Stimulated activated CD4-positive, alpha-beta T cell treated with anti-CD3 and anti-CD28 coated beads, Interleukin-2, amount 100 ng/mL, for 48 hours (primary cell): Measurements from ENCODE around the gene SF3B1.
"Not testable (repeated sequence)": the region's sequence is repeated elsewhere in the genome, so short reads cannot be mapped to it uniquely, and the experiment has no call there.

Source experiments
- DNase-seq, 2 donors: peaks; one replicate each; pipeline ENCODE4 v3.0.0-alpha.2; 2020

Gene SF3B1

DNA sequence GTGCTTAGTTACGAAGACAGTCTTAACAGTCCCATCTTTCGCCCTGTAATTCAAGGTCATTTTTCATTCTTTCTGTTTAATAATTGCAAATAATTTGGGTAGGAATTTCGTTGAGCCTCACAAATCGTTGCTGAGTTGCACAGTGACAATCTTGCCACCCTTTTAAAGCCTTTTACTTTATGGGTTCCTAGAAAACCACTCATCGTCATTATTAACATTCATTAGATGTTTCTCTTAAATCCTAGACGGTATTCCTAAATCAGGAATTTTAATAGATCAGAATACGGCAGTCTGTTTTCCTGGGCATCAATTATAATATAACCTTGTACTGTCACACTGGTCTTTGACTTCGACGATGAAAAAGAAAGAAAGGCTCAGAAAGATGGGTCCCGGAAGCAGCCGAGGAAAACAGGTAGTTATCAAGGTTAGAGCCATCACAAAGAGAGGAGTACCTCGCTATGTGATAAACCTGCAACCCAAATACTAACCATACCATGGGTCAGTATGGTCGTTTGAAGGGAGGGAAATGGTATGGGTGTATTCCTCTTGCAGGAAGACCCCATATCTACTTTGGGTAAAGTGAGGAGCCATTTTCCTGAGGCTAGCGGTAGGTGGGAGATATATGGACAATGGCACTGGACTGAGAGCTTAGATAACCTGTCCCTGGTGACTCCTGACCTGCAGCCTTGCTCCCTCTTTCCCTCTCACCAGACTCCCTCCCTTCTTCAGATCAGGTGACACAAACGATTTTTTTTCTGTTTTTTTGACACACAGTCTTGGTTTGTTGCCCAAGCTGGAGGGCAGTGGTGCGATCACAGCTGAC, 981 bp upstream of the SF3B1 start:
- no peak for DNase-seq

DNA sequence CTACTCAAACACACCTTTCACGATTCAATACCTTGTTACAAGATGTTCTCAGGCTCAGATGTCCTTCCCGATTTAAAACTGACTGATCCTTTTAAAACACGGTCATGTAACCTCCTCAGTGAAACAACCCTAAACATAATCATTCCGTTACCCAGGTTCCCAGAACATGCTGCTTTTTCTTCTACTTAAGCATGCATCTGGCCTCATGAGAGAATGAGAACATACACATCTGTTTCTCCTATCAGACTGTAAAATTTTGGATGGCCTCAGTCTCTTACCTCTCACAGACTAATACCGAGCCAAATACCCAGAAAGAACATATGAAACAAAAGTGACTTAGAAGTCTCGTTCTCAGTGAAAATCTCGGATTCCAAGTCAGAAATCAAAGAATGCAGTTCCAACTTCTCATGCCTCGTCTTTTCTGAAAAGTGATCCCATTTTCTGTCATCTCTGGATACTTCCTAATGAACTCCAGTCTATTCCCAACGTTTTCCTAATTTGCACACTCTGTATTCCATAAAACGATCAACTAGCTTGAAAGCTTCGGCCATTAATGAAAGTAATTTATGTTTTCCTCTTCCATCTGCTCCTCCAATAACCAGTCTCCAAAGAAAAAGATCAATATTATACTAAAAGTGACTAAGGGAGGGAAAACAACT, 919 bp downstream of the SF3B1 start:
- DNase-seq: no peak

DNA sequence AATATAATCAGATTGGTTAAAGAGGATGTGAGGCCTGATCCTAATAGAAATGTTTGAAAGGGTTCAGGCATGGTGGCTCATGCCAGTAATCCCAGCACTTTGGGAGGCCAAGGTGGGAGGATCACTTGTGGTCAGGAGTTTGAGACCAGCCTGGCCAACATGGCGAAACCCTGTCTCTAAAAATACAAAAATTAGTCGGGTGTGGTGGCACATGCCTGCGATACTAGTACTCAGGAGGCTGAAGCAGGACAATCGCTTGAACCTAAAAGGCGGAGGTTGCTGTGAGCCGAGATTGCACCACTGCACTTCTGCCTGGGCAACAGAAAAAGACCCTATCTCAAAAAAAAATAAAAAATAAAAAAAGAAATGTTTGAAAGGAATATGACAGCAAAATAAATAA, 2.3 kb downstream of the SF3B1 start:
- not testable (repeated sequence) for DNase-seq

DNA sequence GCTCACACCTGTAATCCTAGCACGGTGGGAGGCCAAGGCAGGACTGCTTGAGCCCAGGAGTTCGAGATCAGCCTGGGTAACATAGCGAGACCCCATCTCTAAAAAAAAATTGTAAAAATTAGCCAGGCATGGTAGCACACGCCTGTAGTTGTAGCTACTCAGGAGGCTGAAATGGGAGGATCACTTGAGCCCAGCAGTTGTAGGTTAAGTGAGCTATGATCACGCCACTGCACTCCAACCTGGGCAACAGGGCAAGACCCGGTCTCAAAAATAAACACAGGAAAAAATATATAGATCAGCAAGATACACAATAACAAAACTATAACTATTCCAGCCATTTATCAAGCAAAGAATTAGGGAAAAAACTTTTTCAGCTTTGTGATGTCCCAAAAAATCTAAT, 3.0 kb downstream of the SF3B1 start:
- no peak for DNase-seq

DNA sequence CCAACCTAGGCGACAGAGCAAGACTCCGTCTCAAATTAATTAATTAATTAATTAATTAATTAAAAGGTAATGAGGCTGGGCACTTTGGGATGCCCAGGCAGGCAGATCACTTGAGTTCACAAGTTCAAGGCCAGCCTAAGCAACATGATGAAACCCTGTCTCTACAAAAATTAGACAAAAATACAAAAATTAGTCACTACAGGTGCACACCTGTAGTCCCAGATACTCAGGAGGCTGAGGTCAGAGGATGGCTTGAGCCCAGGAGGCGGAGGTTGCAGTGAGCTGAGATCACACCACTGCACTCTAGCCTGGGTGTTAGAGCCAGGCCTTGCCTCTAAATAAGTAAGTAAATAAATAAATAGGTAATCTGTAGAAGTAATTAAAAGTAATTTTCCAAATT, 6.8 kb downstream of the SF3B1 start:
- DNase-seq: no peak

DNA sequence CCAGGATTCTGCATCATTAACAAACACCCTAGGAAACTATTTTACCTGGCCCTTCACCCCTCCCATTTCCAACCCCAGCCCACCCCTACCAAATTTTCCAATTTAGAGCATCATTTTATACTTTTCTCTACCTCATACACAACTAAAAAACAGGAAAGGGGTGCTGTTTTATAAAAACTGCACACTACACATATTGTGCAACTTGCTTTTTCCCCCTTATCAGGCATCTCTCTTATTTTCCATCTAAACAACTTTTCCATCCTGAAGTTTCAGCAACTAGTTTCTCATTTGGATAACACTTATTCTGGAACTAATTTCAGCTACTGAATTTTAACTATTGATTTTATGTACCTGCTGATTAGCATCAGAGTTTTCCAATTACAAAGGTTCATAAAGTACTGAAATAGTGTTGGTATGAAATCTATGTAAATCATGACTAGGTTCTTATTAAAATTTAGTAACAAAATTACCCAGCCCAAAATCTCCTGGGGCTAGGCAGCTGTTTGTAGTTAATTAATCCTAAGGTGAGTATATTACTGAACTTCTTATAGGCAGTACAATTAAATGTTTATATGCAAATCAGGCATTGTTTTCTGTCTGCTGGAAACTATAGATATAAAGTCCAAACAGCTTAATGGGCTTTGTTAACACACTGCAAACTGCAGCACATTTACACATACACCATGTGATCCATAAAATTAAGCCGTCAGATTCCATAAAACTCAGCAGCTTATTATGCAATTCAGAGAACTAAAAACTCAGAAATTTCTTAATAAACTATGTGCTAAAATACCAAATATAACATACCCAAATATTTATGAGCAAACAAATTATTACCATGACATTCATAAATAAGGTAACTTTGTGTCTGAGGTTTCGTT, 7.9 kb downstream of the SF3B1 start:
- DNase-seq: no peak

DNA sequence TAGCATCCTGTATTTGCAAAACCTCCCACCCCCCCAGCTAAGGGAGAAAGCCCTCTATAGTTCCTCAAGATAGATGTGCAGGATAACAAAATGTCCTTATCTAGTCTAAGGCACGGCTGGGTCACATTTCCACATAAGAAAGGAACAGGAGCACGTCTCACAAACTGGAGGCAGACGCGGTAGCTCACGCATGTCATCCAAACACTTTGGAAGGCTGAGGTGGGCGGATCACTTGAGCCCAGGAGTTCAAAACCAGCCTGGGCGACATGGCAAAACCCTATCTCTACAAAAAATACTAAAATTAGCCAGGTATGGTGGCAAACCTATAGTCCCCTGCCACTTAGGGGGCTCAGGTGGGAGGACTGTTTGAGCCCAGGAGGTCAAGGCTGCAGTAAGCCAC, 9.3 kb downstream of the SF3B1 start:
- DNase-seq: no peak

DNA sequence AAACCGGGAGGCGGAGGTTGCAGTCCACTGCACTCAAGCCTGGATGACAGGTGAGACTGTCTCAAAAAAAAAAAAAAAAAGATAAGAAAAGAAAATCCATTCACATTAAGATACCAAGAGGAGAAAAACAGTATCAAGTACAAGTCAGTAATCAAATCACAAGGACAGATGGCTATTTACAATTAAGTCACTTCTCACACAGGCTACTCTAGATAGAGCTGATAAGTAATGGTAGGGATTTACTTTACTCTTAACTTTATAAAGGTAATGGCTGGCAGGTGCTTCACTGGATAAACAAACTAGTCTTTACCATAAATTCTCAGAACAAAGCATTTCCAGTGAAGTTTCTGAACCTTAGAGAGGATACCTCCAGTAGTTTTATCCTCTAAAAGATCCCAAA, 11.5 kb downstream of the SF3B1 start:
- no peak for DNase-seq

DNA sequence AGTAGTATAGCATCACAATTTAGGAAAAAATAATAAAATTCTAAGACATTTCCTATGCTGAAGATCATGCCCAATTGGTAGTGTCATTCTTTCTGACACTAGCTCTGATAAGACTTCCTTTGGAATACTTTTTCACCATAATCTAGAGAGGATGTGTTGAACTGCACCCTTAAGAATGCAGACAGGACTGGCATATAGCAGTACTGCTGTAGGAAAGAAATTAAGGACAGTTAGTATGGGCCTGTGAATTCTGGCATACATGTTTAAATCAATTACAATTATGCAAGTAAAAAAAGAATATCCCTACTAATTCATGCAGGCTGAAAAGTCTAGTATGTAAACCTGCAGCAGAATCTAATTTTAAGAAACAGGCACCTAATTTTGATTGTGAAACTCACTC, 15.4 kb downstream of the SF3B1 start:
- DNase-seq: no peak

DNA sequence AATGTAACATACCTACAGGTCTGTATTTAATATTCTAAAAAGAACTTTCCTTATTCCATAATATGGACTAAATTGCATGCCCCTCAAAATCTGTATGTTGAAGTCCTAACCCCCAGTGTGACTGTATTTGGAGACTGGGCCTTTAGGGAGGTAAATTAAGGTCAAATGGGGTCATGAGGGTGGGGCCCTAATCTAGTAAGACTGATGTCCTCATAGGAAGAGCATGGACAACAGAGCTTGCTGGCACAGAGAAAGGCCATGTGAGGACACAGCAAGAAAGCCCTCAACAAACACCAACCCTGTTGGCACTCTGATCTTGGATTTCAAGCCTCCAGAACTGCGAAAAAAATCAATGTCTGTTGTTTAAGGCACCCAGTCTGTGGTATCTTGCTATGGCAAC, 18.6 kb downstream of the SF3B1 start:
- DNase-seq: no peak

DNA sequence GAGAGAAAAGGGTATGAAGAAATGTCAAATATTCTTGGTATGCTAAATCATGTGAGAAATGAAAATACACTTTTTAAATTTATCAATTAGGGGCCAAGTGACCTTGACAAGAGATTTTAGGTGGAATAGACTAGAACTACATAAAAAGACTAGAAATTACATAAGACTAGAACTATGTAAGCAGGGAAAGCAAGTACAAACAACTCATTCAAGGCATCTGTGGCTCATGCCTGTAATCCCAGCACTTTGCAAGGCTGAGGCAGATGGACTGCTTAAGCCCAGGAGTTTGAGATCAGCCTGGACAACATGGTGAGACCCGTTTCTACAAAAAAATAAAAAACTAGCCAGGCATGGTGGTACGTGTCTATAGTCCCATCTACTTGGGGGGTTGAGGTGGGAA, 20.3 kb downstream of the SF3B1 start:
- no peak for DNase-seq

DNA sequence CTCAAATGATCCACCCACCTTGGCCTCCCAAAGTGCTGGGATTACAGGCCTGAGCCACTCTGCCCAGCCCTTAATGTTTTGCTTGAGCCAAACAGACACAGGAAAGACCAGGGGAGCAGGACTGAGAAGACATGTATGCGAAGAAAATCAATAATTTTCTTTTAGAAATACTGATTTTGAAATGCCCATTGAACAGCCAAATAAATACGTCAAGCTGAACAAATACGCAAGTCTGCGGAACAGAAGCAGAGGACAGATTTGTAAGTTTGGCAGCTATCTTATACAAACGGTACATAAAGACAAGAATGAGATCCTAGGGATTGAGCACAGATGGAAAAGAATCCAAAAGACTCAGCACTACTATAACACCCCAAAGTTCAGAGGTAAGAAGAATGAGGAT, 20.8 kb downstream of the SF3B1 start:
- no peak for DNase-seq

DNA sequence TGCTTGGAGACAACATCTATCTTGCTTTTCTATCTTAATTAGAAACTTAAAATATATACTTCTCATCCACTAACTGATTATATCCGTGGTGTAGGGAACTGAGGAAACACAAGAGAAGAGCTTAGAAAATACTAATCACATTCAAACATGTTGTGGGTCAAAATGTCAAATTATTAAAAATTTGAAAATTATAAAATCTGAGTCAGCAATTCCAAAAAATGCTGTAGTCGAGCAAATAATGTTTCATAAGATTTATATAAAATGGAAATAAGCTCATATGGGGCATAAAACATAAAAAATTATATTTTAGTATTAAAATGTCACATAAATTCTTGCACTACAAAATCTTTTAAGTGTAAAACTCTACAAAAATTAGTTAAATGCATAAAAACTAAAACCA, 29.2 kb downstream of the SF3B1 start:
- no peak for DNase-seq

DNA sequence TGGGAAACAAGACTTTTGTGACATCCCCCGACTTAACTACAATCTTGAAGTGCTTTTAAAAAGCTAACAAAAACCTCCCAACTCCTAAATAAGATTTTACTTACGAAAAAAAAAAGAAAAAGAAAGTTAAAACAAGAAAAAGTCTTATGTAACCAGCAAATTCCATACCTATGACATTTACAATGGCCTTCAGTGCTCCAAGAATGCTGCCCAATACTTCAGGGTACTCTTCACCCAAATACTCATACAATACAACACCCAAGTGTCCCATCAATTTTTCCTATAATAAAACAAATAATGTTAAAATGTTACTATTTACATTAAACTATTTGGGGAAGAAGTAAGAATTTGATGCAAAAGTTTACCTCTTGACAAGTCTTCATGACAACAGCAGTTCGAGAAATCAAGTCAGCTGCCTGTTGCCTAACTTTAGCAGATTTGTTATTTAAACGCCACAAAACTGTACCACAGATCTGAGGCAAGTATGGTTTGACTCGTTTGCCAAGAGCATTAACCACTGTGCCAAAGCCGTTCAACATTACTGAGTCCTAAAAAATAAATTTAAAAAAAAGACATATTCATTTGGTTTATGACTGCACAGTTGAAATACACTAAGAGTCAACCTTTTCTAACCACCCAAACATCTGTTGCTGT, 34.8 kb downstream of the SF3B1 start:
- no peak for DNase-seq

DNA sequence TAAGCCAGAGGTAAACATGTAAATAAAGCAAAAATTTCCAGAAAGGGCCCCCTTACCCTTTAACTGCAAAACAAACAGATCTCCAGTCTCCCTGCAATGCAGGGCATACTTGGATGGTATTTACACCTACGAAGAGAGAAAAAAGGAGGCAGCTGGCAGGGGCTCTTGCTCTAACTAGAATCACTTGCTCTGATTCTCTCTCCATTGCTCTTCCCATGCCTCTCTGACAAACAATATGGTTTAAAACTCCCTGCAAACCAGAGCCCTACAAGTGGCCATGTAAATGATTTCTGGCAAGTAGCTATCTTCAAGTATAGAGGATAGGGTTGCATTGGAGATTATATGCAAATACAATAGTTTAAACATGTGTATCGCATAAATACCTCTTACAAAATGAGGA, 35.9 kb downstream of the SF3B1 start:
- DNase-seq: no peak

DNA sequence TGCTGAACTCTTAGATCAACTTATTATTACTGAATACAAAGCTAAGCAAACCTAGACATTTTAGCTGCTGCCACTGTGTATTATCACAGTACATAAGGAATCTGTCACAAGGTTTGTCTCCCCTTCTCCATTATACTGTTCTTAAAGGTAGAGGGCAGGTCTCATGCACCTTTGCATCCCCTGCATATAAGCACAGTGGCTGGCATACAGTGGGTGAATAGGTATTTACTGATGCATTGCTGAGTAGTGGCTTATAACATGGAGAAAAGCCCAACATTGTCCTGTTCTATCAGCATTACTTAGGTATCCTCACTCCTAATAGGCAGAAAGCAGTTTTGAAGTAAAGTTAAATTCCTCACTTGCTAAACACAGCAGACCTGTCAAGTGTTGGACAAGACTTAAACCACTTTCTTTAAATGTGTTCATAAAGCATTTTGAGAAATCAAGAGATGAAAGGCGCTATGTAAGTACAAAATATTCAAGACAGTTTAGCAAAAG, 43.6 kb downstream of the SF3B1 start:
- no peak for DNase-seq

DNA sequence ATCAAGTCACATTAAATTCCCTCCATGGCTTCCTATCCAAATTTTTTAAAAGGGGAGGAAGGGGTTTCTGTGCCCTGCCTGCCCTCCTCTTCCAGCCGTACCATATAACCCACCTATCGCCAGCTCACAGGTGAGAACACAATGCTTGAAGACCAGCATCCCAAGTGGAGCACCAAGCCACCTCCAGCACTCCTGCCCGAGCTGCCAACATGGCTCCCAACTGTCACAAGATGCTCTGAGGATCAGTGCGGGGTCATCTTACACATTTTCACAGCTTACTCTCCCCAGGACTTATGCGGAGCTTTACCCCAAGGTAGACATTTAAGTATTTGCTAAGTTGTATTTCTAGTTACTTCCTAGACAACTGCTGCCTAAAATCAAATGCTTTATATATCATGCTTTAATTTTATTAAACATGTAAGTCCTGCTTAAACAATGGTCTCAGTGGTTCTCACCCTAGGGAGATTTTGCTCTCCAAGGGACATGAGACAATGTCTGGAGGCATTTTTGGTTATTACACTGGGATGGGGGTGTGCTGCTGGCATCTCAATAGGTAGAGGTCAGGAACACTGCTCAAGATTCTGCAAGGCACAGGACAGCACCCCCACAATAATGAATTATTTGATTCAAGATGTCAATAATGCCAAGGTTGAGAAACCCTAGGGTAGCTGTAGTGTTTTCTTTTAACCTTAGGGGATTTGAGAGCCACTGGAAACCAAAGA, 45.8 kb downstream of the SF3B1 start:
- DNase-seq: no peak

DNA sequence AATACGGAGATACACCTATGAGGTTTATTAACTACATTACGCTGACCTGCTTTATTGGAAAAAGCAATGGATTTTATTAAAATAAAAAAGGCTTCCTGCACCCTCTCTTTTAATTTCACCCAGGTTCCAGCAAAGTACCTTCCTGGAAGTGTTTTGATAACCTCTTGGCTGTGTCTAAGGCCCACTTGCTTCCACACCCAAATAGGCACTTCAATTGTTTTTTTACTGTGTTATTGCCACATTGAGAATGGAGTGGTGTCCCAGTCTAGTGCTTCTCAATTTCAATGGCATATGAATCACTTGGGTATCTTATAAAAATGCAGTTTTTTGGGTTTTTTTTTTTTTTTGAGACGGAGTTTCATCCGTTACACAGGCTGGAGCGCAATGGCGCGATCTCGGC, 47.6 kb downstream of the SF3B1 start:
- DNase-seq: no peak

DNA sequence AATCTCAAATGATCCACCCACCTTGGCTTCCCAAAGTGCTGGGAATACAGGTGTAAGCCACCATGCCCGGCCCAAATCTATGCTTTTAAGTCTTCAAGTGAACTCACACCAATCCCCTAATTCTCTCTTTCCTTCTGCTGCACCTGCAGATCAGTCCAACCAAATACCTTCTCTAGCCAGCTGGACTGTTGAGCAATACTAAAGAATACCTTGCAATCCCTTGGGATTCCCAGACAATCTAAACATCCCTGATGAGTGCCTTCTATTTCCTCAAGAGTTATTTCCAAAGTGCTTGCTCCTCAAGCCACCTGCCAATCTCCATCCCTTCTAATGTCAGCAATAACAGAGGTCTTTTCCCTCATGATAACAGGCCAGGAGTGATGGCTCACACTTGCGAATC, 48.6 kb downstream of the SF3B1 start:
- DNase-seq: no peak

DNA sequence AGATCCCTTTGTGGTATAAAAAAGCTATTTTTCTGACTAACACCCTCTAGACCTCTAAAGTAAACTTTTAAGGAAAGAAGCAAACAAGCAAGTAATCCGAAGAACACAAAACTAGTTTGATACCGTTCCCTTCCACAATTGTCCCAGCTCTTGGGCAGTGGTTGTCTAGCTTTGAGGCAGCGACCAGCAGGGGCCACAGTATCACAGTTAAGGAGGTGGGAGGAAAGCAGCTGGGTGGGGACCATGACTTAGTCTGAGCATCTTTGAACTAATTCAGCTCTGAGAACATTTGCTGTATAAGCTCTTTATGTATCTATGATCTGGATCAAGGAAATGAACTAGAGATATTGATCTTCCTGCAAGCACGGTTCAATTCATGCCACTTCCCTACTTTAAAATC, 51.0 kb downstream of the SF3B1 start:
- no peak for DNase-seq

DNA sequence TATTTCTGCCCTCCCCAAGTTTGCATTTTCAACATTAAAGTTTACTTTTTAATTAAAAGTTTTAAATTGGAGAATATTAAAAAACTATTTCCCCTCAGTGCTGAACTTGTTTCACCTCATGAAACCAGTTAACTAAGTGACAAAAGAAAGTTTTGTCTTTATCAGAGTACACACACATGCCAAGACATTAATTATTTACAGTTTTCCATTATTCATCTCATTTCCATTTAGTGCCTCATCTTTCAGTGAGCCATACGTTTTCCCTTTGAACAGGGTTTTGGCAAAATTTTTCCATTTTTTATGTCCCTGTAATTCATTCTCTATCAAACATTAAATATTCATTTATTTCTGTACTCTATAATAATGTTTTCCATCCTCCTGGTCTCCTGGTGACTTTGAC, 53.2 kb downstream of the SF3B1 start:
- no peak for DNase-seq

DNA sequence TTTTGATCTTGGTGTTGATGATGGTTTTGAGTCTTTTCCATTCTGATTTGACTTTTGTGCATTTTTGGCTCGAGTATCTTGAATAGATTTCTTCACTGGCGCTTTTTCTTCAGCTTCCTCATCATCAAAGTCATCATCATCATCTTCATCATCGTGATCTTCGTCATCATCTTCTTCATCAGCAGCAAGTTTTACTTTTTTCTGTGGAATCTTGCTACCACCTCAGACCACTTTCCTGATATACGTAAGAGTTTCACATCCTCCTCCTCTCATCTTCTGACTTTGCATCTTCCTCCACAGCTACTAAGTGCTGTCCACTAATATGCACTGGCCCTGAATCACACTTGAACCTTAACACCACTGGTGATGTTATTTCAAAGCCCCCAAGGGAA, 54.9 kb downstream of the SF3B1 start:
- not testable (repeated sequence) for DNase-seq
